ENCODE results near the gene SIGLEC7. TPM values are rescaled to one million over a fixed set of nuclear protein-coding genes. Genes with fewer than 3 reads are reported as not detected.

The SIGLEC7 gene
- total and polyA plus RNA-seq, 10 of the 15 experiments (the other 5 are each of a cell fraction or from before 2014, with no cell fraction given), result 0.15 TPM; not detected in 9

DNA sequence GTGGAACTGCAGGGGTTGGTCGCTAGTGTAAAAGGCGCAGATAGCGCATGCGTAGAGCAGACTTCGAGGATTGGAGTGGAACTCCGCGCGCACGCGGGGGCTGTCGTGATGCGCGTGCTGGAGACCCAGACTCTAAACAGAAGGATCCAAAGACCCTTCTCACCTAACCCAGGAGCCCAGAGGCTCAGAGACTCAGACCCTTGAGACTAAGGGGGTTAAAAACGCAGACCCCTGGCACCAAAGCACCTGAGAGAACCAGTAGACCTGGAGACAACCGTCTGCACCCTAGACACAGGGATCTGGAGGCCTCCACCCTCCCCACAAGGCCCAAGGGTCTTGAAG is 33.3 kb upstream of the SIGLEC7 start (continued):
- no peak for TF ChIP-seq TARDBP (IDR thresholded peaks at IDR 0.05; ENCODE audit: borderline replicate concordance)

DNA sequence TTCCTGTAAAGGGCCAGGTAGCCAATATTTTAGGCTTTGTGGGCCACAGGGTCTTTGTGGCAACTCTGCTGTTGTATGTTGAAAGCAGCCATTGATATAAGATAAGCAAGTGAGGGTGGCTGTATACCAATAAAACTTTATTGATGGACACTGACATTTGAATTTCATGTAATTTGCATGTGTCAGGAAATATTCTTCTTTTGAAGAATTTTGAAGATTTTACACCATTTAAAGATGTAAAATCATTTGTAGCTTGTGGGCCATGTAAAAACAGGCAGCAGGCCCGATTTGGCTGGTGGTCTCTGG is 31.5 kb upstream of the SIGLEC7 start:
- Histone ChIP-seq H4K20me1 (ENCODE audit: control insufficient read depth, insufficient read depth) (no peaks in the 10 kb centered on the region), H3K4me3 (no peak overlapping the region), H3K4me2 (ENCODE audit: control insufficient read depth, insufficient read depth) (no peak overlapping the region), H2AFZ (ENCODE audit: control insufficient read depth, low read depth, low read length) (no peak overlapping the region), H3K27me3 (replicated peaks in 1 of 2; ENCODE audit: control insufficient read depth in 2 of 2, insufficient read depth in 2 of 2, low read length in 1 of 2) (no peaks in the 10 kb centered on the region), H3K4me1 (ENCODE audit: control insufficient read depth, insufficient read depth, low read length) (no peaks in the 10 kb centered on the region), H3K27ac (ENCODE audit: control insufficient read depth, insufficient read depth) (no peak overlapping the region), H3K79me2 (ENCODE audit: control insufficient read depth, insufficient read depth, low read length) (peaks cover 15% of the 10 kb centered on the region), H3K9me3 (replicated peaks; ENCODE audit: control insufficient read depth, insufficient read depth, low read length) (no peaks in the 10 kb centered on the region), H3K9ac (ENCODE audit: control insufficient read depth, insufficient read depth, low read length) (no peak overlapping the region), H3K36me3 (ENCODE audit: control insufficient read depth in 2 of 2, insufficient read depth in 2 of 2, low read length in 1 of 2) (no peaks in the 10 kb centered on the region; a peak in 1 of 4 replicates)
- TF ChIP-seq, protein P1, sequence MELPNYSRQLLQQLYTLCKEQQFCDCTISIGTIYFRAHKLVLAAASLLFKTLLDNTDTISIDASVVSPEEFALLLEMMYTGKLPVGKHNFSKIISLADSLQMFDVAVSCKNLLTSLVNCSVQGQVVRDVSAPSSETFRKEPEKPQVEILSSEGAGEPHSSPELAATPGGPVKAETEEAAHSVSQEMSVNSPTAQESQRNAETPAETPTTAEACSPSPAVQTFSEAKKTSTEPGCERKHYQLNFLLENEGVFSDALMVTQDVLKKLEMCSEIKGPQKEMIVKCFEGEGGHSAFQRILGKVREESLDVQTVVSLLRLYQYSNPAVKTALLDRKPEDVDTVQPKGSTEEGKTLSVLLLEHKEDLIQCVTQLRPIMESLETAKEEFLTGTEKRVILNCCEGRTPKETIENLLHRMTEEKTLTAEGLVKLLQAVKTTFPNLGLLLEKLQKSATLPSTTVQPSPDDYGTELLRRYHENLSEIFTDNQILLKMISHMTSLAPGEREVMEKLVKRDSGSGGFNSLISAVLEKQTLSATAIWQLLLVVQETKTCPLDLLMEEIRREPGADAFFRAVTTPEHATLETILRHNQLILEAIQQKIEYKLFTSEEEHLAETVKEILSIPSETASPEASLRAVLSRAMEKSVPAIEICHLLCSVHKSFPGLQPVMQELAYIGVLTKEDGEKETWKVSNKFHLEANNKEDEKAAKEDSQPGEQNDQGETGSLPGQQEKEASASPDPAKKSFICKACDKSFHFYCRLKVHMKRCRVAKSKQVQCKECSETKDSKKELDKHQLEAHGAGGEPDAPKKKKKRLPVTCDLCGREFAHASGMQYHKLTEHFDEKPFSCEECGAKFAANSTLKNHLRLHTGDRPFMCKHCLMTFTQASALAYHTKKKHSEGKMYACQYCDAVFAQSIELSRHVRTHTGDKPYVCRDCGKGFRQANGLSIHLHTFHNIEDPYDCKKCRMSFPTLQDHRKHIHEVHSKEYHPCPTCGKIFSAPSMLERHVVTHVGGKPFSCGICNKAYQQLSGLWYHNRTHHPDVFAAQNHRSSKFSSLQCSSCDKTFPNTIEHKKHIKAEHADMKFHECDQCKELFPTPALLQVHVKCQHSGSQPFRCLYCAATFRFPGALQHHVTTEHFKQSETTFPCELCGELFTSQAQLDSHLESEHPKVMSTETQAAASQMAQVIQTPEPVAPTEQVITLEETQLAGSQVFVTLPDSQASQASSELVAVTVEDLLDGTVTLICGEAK (IDR thresholded peaks at IDR 0.05; ENCODE audit: borderline replicate concordance), result peak; percentile 66
- no peak for TF ChIP-seq CBX5 (IDR thresholded peaks at IDR 0.05; ENCODE audit: low read depth)
- in situ Hi-C loops (cut with MboI), result no loop called here
- no TSS peak for BruUV-seq (replicated peaks)
- intact Hi-C loops (cut with micrococcal nuclease; ENCODE audit: unreplicated experiment), result no loop called here
- DNase-seq (ENCODE audit: low read depth, low spot score), result no peak
- ChIA-PET RAD21 (ENCODE audit: unreplicated experiment) (no interaction called here), SMC1A (ENCODE audit: uncharacterized antibody, unreplicated experiment) (no interaction called here), POLR2A (no interaction called here), CTCF (interaction anchor here (2.1 kb wide), 1 partner anchor 14 kb away, joined by 5 read pairs; no protein-coding TSS in a partner anchor)
- no peak for ATAC-seq
- FAIRE-seq, result no peak
- 0% methylated on average over 1 of the region's 1 CpG for WGBS (ENCODE audit: insufficient coverage, insufficient replicate concordance, low lambda C conversion rate, missing lambda C conversion rate)

Data from GM12878 (cell line).